Effector memory CD4-positive, alpha-beta T cell (primary cell): Measurements from ENCODE around the gene TRPM6.

ENCODE experiments used
- DNase-seq, 3 donors: peaks; one replicate each; pipeline ENCODE4 v3.0.0-alpha.2; 2020
- H3K27ac ChIP-seq: 2 replicates; pipeline ENCODE4 v1.7.0; 2013; ENCODE audit warnings: mild to moderate bottlenecking, low read length, moderate library complexity; ENCODE audit not compliant: insufficient read depth, poor library complexity, severe bottlenecking
- H3K27me3 ChIP-seq: replicated peaks from 2 replicates; pipeline ENCODE4 v1.7.0; 2013; ENCODE audit warnings: mild to moderate bottlenecking, low read length; ENCODE audit not compliant: insufficient read depth, control insufficient read depth, poor library complexity, severe bottlenecking
- H3K36me3 ChIP-seq: 2 replicates; pipeline ENCODE4 v1.7.0; 2013; ENCODE audit warnings: mild to moderate bottlenecking, low read length, moderate library complexity; ENCODE audit not compliant: control insufficient read depth, insufficient read depth
- H3K4me1 ChIP-seq: 2 replicates; pipeline ENCODE4 v1.7.0; 2013; ENCODE audit warnings: low read length, mild to moderate bottlenecking; ENCODE audit not compliant: control insufficient read depth, insufficient read depth, poor library complexity, severe bottlenecking
- H3K4me3 ChIP-seq: 2 replicates; pipeline ENCODE4 v1.7.0; 2013; ENCODE audit warnings: low read length, low read depth, mild to moderate bottlenecking; ENCODE audit not compliant: insufficient read depth, poor library complexity, severe bottlenecking
- H3K9me3 ChIP-seq: 2 replicates; pipeline ENCODE4 v1.7.0; 2013; ENCODE audit warnings: mild to moderate bottlenecking, low read length, moderate library complexity; ENCODE audit not compliant: control insufficient read depth

Gene TRPM6

GRCh38 chr9:74824654-74825053 lies 63.1 kb downstream of the TRPM6 start:
- H3K27ac ChIP-seq: no peak overlapping the region
- H3K4me1 ChIP-seq: no peaks in the 10 kb centered on the region
- peaks cover 3% of the 10 kb centered on the region for H3K27me3 ChIP-seq
- H3K4me3 ChIP-seq: no peak overlapping the region
- no peak for DNase-seq
- no peaks in the 10 kb centered on the region for H3K9me3 ChIP-seq
- no peaks in the 10 kb centered on the region for H3K36me3 ChIP-seq

- Histone ChIP-seq H3K9me3 (no peaks in the 10 kb centered on the region), H3K36me3 (no peaks in the 10 kb centered on the region), H3K4me1 (no peaks in the 10 kb centered on the region), H3K4me3 (no peak overlapping the region), H3K27ac (no peak overlapping the region), H3K27me3 (no peaks in the 10 kb centered on the region)
- DNase-seq: no peak
Observed at GRCh38 chr9:74821636-74822035, 66.1 kb downstream of the TRPM6 start.

- no peaks in the 10 kb centered on the region for H3K27me3 ChIP-seq
- no peak for DNase-seq
- H3K4me3 ChIP-seq: no peak overlapping the region
- no peaks in the 10 kb centered on the region for H3K9me3 ChIP-seq
- H3K36me3 ChIP-seq: no peaks in the 10 kb centered on the region
- H3K4me1 ChIP-seq: no peaks in the 10 kb centered on the region
- no peak overlapping the region for H3K27ac ChIP-seq
Observed at GRCh38 chr9:74817816-74818215, 69.9 kb downstream of the TRPM6 start.

GRCh38 chr9:74817281-74817810 lies 70.4 kb downstream of the TRPM6 start:
- Histone ChIP-seq H3K27ac (no peak overlapping the region), H3K27me3 (no peaks in the 10 kb centered on the region), H3K4me1 (no peaks in the 10 kb centered on the region), H3K36me3 (no peaks in the 10 kb centered on the region), H3K9me3 (no peaks in the 10 kb centered on the region), H3K4me3 (no peak overlapping the region)
- no peak for DNase-seq

- H3K27me3 ChIP-seq: no peaks in the 10 kb centered on the region
- H3K36me3 ChIP-seq: no peaks in the 10 kb centered on the region
- no peaks in the 10 kb centered on the region for H3K9me3 ChIP-seq
- no peak for DNase-seq
- no peak overlapping the region for H3K27ac ChIP-seq
- H3K4me1 ChIP-seq: no peaks in the 10 kb centered on the region
- H3K4me3 ChIP-seq: no peak overlapping the region
Observed at GRCh38 chr9:74810200-74810599, 77.5 kb downstream of the TRPM6 start.

- H3K4me1 ChIP-seq: no peaks in the 10 kb centered on the region
- no peaks in the 10 kb centered on the region for H3K36me3 ChIP-seq
- no peaks in the 10 kb centered on the region for H3K27me3 ChIP-seq
- H3K27ac ChIP-seq: no peak overlapping the region
- no peak for DNase-seq
- H3K4me3 ChIP-seq: no peak overlapping the region
- no peaks in the 10 kb centered on the region for H3K9me3 ChIP-seq
Observed at GRCh38 chr9:74804018-74804385, 83.7 kb downstream of the TRPM6 start.

- DNase-seq: no peak
- no peaks in the 10 kb centered on the region for H3K9me3 ChIP-seq
- H3K4me1 ChIP-seq: no peaks in the 10 kb centered on the region
- no peaks in the 10 kb centered on the region for H3K27me3 ChIP-seq
- no peaks in the 10 kb centered on the region for H3K36me3 ChIP-seq
- no peak overlapping the region for H3K4me3 ChIP-seq
- H3K27ac ChIP-seq: no peak overlapping the region
Observed at GRCh38 chr9:74803376-74804017, 84.2 kb downstream of the TRPM6 start.

GRCh38 chr9:74800226-74800625 lies 87.5 kb downstream of the TRPM6 start:
- Histone ChIP-seq H3K4me1 (no peaks in the 10 kb centered on the region), H3K27ac (no peak overlapping the region), H3K9me3 (no peaks in the 10 kb centered on the region), H3K27me3 (no peaks in the 10 kb centered on the region), H3K36me3 (no peaks in the 10 kb centered on the region), H3K4me3 (no peak overlapping the region)
- no peak for DNase-seq

GRCh38 chr9:74795803-74796202 lies 91.9 kb downstream of the TRPM6 start:
- no peak overlapping the region for H3K27ac ChIP-seq
- H3K36me3 ChIP-seq: no peaks in the 10 kb centered on the region
- H3K9me3 ChIP-seq: no peaks in the 10 kb centered on the region
- DNase-seq: no peak
- H3K4me1 ChIP-seq: no peaks in the 10 kb centered on the region
- no peak overlapping the region for H3K4me3 ChIP-seq
- no peaks in the 10 kb centered on the region for H3K27me3 ChIP-seq

GRCh38 chr9:74795081-74795480 lies 92.6 kb downstream of the TRPM6 start:
- H3K36me3 ChIP-seq: no peaks in the 10 kb centered on the region
- H3K9me3 ChIP-seq: no peaks in the 10 kb centered on the region
- no peaks in the 10 kb centered on the region for H3K4me1 ChIP-seq
- H3K27me3 ChIP-seq: no peaks in the 10 kb centered on the region
- no peak overlapping the region for H3K4me3 ChIP-seq
- DNase-seq: no peak
- H3K27ac ChIP-seq: no peak overlapping the region
